ENCODE data around the gene SFTPB.

- TF ChIP-seq, protein P1, sequence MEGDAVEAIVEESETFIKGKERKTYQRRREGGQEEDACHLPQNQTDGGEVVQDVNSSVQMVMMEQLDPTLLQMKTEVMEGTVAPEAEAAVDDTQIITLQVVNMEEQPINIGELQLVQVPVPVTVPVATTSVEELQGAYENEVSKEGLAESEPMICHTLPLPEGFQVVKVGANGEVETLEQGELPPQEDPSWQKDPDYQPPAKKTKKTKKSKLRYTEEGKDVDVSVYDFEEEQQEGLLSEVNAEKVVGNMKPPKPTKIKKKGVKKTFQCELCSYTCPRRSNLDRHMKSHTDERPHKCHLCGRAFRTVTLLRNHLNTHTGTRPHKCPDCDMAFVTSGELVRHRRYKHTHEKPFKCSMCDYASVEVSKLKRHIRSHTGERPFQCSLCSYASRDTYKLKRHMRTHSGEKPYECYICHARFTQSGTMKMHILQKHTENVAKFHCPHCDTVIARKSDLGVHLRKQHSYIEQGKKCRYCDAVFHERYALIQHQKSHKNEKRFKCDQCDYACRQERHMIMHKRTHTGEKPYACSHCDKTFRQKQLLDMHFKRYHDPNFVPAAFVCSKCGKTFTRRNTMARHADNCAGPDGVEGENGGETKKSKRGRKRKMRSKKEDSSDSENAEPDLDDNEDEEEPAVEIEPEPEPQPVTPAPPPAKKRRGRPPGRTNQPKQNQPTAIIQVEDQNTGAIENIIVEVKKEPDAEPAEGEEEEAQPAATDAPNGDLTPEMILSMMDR (IDR thresholded peaks at IDR 0.05): no peak
- TF ChIP-seq POLR2AphosphoS5 (IDR thresholded peaks at IDR 0.05): no peak
Measured at GRCh38 chr2:85619617-85620016, 48.4 kb downstream of the SFTPB start.
